GM18517 (cell line): ENCODE results near the gene C1QL2.

Experiments used
- ATAC-seq: cut with Tn5 transposase; IDR thresholded peaks from one replicate; pipeline ENCODE4 v1.9.1; 2021; ENCODE audit warnings: mild to moderate bottlenecking, moderate library complexity; ENCODE audit not compliant: unreplicated experiment

C1QL2 gene

DNA sequence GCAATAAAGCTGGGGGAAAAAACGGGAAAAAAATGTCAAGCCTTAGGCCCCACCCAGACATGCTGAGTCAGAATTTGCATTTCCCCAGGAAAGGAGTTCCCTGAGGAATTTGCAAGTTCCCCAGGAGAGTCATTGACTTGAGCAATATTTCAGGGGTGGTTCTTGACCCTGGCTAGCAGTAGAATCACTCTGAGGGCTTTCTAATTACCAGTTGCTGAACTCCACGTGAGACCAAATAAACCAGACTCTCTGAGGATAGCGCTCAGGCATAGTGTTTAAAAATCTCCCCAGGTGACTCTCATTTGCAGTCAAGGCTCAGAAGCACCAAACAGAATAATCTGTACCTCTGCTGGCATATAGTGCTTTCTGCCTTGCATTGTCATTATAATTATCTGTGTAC lies 48.7 kb downstream of the C1QL2 start:
- ATAC-seq: no peak

DNA sequence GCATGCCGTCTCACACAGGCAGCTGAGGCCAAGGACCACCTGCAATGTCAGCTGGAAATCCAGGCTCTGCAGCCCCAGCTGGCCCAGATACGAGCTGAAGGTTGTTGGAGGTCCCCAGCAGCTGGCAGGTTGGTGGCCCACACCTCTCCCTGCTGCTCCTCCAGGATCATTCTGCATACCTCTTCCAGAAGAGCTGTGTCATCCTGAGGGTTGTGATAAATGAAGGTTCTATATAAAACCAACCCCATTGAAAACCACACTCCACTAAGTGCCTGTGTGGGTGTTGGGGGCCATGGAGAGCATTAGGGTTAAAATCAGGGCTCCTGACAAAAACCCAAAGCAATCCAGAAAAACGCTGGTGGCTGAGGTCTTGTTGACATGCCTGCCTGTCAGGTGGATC lies 50.4 kb downstream of the C1QL2 start:
- no peak for ATAC-seq

DNA sequence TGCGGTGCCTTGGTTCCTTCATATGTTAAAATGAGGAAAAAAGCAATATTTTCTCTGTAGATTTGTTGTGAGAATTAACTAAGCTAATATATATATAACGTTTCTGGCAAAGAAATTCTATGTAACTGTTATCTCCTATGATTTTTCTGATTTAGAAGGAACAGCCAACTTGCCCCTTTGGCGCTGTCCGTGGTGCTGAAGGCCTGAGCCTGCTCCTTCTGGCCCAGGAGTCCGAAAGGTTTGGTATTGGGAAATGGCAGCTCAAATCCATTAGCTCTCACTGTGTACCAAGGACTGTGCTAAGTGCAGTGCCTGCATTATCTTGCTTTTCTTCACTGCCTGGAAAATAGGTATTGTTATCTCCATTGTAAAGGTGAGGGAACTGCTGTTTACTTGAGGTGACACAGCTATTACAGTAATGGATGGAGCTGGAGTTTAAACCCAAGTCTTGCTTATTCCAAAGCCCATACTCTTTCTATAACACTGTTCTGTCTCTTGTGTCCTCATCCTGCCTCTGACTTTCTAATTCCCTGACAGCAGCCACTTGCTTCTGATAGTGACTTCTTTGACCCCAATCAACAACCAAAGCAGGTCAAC lies 52.2 kb downstream of the C1QL2 start:
- no peak for ATAC-seq
